Gastroesophageal sphincter (tissue), 3 donors: Measurements from ENCODE around the gene ARFRP1.

Source experiments
- EP300 ChIP-seq: sonication (generic); formaldehyde crosslinking; IDR thresholded peaks from one replicate; pipeline ENCODE4 v1.6.1; 2017; ENCODE audit warnings: antibody characterized with exemption, mild to moderate bottlenecking
- POLR2A ChIP-seq, 2 donors: fragments of 450-650 bp; IDR thresholded peaks; one replicate each; pipeline ENCODE4 v1.6.1; 2017; ENCODE audit warnings: antibody characterized with exemption in 2 of 2, mild to moderate bottlenecking in 2 of 2, moderate library complexity in 1 of 2
- POLR2AphosphoS5 ChIP-seq: sonication (generic); formaldehyde crosslinking; IDR thresholded peaks from one replicate; pipeline ENCODE4 v1.6.1; 2017; ENCODE audit warnings: antibody characterized with exemption
- TF ChIP-seq, protein P1 (sequence below), 4 experiments: fragments of 200-600 bp in 2 of 4; fragments of 450-650 bp in 2 of 4; sonication (generic) in 1 of 4; IDR thresholded peaks; one replicate each; pipeline ENCODE4 v1.5.1; 2017 to 2019; ENCODE audit warnings: antibody characterized with exemption in 4 of 4, mild to moderate bottlenecking in 2 of 4, moderate library complexity in 2 of 4

GRCh38 chr20:63745424-63745805, 37.6 kb upstream of the ARFRP1 start:
- TF ChIP-seq POLR2AphosphoS5 (no peak), POLR2A (IDR thresholded peaks at IDR 0.05) (no peak), EP300 (no peak)
- TF ChIP-seq, protein P1, sequence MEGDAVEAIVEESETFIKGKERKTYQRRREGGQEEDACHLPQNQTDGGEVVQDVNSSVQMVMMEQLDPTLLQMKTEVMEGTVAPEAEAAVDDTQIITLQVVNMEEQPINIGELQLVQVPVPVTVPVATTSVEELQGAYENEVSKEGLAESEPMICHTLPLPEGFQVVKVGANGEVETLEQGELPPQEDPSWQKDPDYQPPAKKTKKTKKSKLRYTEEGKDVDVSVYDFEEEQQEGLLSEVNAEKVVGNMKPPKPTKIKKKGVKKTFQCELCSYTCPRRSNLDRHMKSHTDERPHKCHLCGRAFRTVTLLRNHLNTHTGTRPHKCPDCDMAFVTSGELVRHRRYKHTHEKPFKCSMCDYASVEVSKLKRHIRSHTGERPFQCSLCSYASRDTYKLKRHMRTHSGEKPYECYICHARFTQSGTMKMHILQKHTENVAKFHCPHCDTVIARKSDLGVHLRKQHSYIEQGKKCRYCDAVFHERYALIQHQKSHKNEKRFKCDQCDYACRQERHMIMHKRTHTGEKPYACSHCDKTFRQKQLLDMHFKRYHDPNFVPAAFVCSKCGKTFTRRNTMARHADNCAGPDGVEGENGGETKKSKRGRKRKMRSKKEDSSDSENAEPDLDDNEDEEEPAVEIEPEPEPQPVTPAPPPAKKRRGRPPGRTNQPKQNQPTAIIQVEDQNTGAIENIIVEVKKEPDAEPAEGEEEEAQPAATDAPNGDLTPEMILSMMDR (IDR thresholded peaks at IDR 0.05): no peak
